GM12875 (cell line): ENCODE data around the gene TBC1D10A.

ENCODE experiments used
- H3K4me3 ChIP-seq: one replicate; pipeline ENCODE4 v1.5.1; 2011; ENCODE audit warnings: low read depth, low read length, control low read depth
- CTCF ChIP-seq: IDR thresholded peaks from 2 replicates; pipeline ENCODE4 v1.5.1; 2011; ENCODE audit warnings: low read depth, mild to moderate bottlenecking, control low read depth, inconsistent platforms, low read length, moderate library complexity, borderline replicate concordance; ENCODE audit not compliant: insufficient read depth

TBC1D10A gene

GRCh38 chr22:30294066-30294465, 32.7 kb downstream of the TBC1D10A start:
- no peak overlapping the region for H3K4me3 ChIP-seq
- TF ChIP-seq CTCF = no peak

GRCh38 chr22:30293026-30293425, 33.7 kb downstream of the TBC1D10A start:
- TF ChIP-seq CTCF = no peak
- no peak overlapping the region for H3K4me3 ChIP-seq

GRCh38 chr22:30292069-30292970, 34.4 kb downstream of the TBC1D10A start:
- no peak for TF ChIP-seq CTCF
- H3K4me3 ChIP-seq = no peak overlapping the region

GRCh38 chr22:30291058-30291892, 35.5 kb downstream of the TBC1D10A start:
- no peak for TF ChIP-seq CTCF
- no peak overlapping the region for H3K4me3 ChIP-seq

- no peak overlapping the region for H3K4me3 ChIP-seq
- TF ChIP-seq CTCF = no peak
These were observed 36.2 kb downstream of the TBC1D10A start for GRCh38 chr22:30290342-30291057.

GRCh38 chr22:30289980-30290313, 36.8 kb downstream of the TBC1D10A start:
- TF ChIP-seq CTCF = no peak
- peak overlapping the region; percentile 74 for H3K4me3 ChIP-seq
